Urinary bladder (tissue), 4 donors: ENCODE results near the gene DPP8. TPM values are rescaled to one million over a fixed set of nuclear protein-coding genes. Genes with fewer than 3 reads are reported as not detected.

ENCODE experiments used
- DNase-seq: peaks from one replicate; pipeline ENCODE4 v3.0.0-alpha.2; 2015; ENCODE audit errors: extremely low spot score
- H3K27ac ChIP-seq: one replicate; pipeline ENCODE4 v1.5.1; 2013; ENCODE audit warnings: low read depth, mild to moderate bottlenecking, moderate library complexity
- H3K36me3 ChIP-seq: one replicate; pipeline ENCODE4 v1.6.1; 2013; ENCODE audit warnings: mild to moderate bottlenecking, moderate library complexity; ENCODE audit not compliant: insufficient read depth
- H3K4me1 ChIP-seq: one replicate; pipeline ENCODE4 v1.6.1; 2013; ENCODE audit warnings: mild to moderate bottlenecking, moderate library complexity; ENCODE audit not compliant: insufficient read depth
- H3K4me3 ChIP-seq: one replicate; pipeline ENCODE4 v1.5.1; 2013; ENCODE audit warnings: low read depth, low read length
- WGBS: extraction: QIAGEN DNeasy Blood & Tissue Kit; methylation state at CpG from one replicate; pipeline ENCODE4 v1.1.7; 2013; 5-methylcytosine and 5-hydroxymethylcytosine counted together
- polyA plus RNA-seq: library from polyadenylated mRNA; stranded (reverse); fragments of 200-250 nt; gene quantifications from one replicate; pipeline ENCODE4 v1.2.3, GENCODE V29; 2013
- total RNA-seq: library from RNA; depleted of rRNA; stranded (reverse); fragments of >200 nt; gene quantifications from one replicate; pipeline ENCODE4 v1.2.3, GENCODE V29; 2014
- donor health status: healthy with polysubstance abuse.
- donor health status: healthy.

DPP8 gene
- total and polyA plus RNA-seq, 2 donors: 23.7 to 65.6 TPM

- Histone ChIP-seq H3K4me3 (no peak overlapping the region), H3K4me1 (no peaks in the 10 kb centered on the region), H3K36me3 (no peaks in the 10 kb centered on the region), H3K27ac (no peak overlapping the region)
- no peak for DNase-seq
Measured at GRCh38 chr15:65431731-65432130, 85.8 kb downstream of the DPP8 start.

GRCh38 chr15:65426216-65426853 is 91.2 kb downstream of the DPP8 start:
- no peak overlapping the region for H3K4me3 ChIP-seq
- H3K4me1 ChIP-seq: no peaks in the 10 kb centered on the region
- 83% methylated on average over 2 of the region's 2 CpGs for WGBS
- DNase-seq: no peak
- H3K27ac ChIP-seq: no peak overlapping the region
- no peaks in the 10 kb centered on the region for H3K36me3 ChIP-seq

DNA sequence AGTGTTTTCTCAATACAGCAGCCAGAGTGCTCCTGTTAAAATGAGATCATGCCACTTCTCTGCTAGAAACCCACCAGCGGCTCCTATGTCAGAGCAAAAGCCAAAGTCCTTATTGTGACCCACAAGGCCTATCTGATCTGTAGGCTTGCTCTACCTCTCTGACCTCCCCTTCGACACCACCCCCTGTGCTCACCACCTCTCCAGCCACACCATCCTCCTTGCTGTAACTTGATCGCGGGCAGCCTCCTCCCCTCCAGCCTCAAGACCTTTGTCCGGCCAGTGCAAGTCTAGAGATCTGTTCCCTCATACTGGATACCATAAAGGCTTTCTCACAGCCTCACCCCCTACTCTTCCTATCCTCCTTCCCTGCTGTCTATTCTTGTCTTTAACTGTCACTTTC is 92.8 kb downstream of the DPP8 start:
- Histone ChIP-seq H3K27ac (no peak overlapping the region), H3K4me3 (no peak overlapping the region), H3K4me1 (no peaks in the 10 kb centered on the region), H3K36me3 (no peaks in the 10 kb centered on the region)
- 84% methylated on average over 5 of the region's 5 CpGs for WGBS
- DNase-seq: no peak

- no peak overlapping the region for H3K27ac ChIP-seq
- 86% methylated on average over 9 of the region's 9 CpGs for WGBS
- H3K4me1 ChIP-seq: no peaks in the 10 kb centered on the region
- DNase-seq: no peak
- no peaks in the 10 kb centered on the region for H3K36me3 ChIP-seq
- H3K4me3 ChIP-seq: no peak overlapping the region
Measured at GRCh38 chr15:65423976-65424679, 93.4 kb downstream of the DPP8 start.

GRCh38 chr15:65423150-65423975 is 94.1 kb downstream of the DPP8 start:
- no peak for DNase-seq
- H3K27ac ChIP-seq: peak overlapping the region; percentile 12
- WGBS: 25% methylated on average over 28 of the region's 28 CpGs
- H3K36me3 ChIP-seq: no peaks in the 10 kb centered on the region
- H3K4me1 ChIP-seq: no peaks in the 10 kb centered on the region
- peak overlapping the region; percentile 67 for H3K4me3 ChIP-seq

GRCh38 chr15:65421360-65422215 is 95.9 kb downstream of the DPP8 start:
- peak overlapping the region; percentile 68 for H3K27ac ChIP-seq

GRCh38 chr15:65420975-65421359 is 96.5 kb downstream of the DPP8 start:
- H3K36me3 ChIP-seq: no peaks in the 10 kb centered on the region
- H3K4me1 ChIP-seq: no peaks in the 10 kb centered on the region
- no peak for DNase-seq
- 16% methylated on average over 17 of the region's 17 CpGs for WGBS
- peak overlapping the region; percentile 68 for H3K27ac ChIP-seq
- H3K4me3 ChIP-seq: peak overlapping the region; percentile 67

More at GRCh38 chr15:65421360-65422215, 95.9 kb downstream of the DPP8 start:
- 2% methylated on average over 39 of the region's 39 CpGs for WGBS
- no peaks in the 10 kb centered on the region for H3K4me1 ChIP-seq
- DNase-seq: peak; percentile 72
- peak overlapping the region; percentile 67 for H3K4me3 ChIP-seq
- no peaks in the 10 kb centered on the region for H3K36me3 ChIP-seq

DNA sequence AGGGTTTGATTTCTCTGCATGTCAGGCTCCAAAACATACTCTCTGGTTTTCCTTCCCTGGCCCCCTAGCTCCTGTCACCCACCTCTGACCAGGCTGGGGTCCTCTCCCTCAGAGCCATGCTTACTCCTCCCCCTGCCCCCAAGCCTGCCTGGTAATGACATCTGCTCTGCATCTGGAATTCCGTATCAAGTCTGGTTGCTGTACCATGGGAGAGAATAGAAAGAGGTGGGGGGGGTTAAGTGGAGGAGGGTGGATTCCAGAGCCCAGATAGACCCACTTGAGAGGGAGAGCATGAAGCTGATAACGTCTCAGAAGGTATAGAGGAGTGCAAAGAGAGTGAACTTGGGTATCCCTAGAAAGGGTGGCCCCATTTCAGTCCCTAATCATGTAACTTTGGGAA is 98.9 kb downstream of the DPP8 start:
- DNase-seq: no peak
- Histone ChIP-seq H3K27ac (peak overlapping the region; percentile 1), H3K36me3 (no peaks in the 10 kb centered on the region), H3K4me1 (no peaks in the 10 kb centered on the region), H3K4me3 (no peak overlapping the region)
- 76% methylated on average over 2 of the region's 2 CpGs for WGBS

DNA sequence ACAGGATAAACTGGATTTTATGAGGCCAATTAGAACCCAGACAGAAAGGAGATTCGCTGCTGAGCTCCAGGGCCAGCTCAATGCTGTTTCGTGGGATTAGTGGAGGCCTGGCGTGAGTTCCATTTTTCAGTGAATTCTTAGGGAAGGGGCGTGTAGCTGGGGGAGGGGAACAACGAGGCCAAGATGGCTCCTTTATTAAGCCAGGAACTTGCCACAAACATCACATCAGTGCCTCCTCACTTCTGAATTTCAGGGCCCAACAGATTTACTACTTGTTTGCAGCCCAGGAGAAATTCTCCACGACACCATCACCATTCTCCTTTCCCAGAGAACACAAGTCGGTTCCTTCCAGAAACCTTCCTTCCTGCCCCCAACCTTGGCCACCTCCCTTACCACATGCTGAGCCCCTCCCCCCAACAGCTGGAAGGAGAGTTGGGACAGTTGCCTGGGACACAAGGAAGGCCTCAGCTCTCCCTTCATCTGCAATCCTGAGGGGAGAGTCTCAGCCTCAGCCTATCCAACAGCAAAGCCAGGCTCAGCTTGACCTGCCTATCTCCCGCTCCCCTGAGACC is 100.6 kb downstream of the DPP8 start:
- Histone ChIP-seq H3K4me1 (no peaks in the 10 kb centered on the region), H3K36me3 (no peaks in the 10 kb centered on the region), H3K4me3 (no peak overlapping the region), H3K27ac (peak overlapping the region; percentile 25)
- WGBS: 37% methylated on average over 8 of the region's 8 CpGs
- no peak for DNase-seq

- no peaks in the 10 kb centered on the region for H3K36me3 ChIP-seq
- WGBS: 28% methylated on average over 14 of the region's 14 CpGs
- no peak overlapping the region for H3K4me3 ChIP-seq
- H3K27ac ChIP-seq: peak overlapping the region; percentile 38
- no peaks in the 10 kb centered on the region for H3K4me1 ChIP-seq
- no peak for DNase-seq
Measured at GRCh38 chr15:65414841-65415621, 102.5 kb downstream of the DPP8 start.

DNA sequence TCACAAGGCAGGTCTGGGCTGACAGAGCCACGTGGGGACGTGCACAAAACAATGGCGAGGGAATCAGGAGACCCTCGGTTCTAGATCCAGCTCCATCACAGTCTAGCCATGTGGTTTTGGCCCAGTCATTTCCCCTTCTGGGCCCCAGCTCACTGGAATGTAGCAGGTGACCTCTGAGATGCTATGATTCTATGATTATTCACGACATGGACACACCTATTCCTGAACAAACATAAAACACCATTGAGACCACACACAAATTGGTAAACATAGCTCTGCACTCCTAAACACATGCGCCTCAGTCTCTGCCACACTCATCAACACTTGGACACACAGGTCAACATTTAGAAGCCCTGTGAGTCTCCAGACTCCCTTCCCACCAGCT is 103.7 kb downstream of the DPP8 start:
- 84% methylated on average over 6 of the region's 6 CpGs for WGBS
- Histone ChIP-seq H3K4me1 (no peaks in the 10 kb centered on the region), H3K27ac (no peak overlapping the region), H3K36me3 (no peaks in the 10 kb centered on the region), H3K4me3 (no peak overlapping the region)
- no peak for DNase-seq

- H3K27ac ChIP-seq: no peak overlapping the region
- H3K4me1 ChIP-seq: no peaks in the 10 kb centered on the region
- no peak for DNase-seq
- H3K4me3 ChIP-seq: no peak overlapping the region
- H3K36me3 ChIP-seq: no peaks in the 10 kb centered on the region
Measured at GRCh38 chr15:65413051-65413759, 104.3 kb downstream of the DPP8 start.
